ENCODE results near the gene RAB19.

RAB19 gene

DNA sequence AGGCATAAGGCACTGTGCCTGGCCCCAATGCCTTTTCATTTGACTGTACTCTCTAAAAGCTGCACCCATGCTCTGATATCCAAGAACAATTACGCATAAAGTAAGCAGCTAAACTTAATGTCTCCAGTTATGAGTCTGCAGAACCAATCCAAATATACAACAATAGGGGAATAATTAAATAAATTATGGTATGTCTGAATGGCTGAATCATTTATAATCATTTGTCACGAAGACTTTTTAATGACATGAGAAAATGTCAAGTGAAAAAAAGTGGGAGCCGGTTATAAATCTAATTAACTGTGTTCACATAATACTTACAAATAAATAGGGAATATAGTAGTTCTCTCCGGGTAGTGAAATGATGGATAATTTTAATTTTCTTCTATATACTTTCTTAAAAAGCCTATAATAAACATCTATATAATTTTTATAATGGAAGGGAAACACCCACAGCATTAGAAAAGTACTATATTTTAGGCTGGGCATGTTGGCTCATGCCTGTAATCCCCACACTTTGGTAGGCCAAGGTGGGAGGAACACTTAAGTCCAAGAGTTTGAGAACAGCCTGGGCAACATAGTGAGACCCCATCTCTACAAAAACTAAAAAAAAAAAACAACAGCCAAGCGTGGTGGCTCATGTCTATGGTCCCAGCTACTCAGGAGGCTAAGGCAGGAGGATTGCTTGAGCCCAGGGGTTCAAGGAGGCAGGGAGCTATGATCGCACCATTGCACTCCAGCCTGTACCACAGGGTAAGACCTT lies 19.7 kb upstream of the RAB19 start:
- Histone ChIP-seq H3K27ac (replicated peaks) (no peak overlapping the region), H3K4me3 (replicated peaks; ENCODE audit: insufficient read depth, low read length) (no peak overlapping the region), H3K27me3 (ENCODE audit: insufficient read depth, poor library complexity, severe bottlenecking) (peaks cover 10% of the 10 kb centered on the region)
- DNase-seq (ENCODE audit: low read depth in 1 of 2, low spot score in 1 of 2): no peak
- TF ChIP-seq GABPA (IDR thresholded peaks at IDR 0.05; ENCODE audit: low read depth): no peak
- no peak for TF ChIP-seq SPI1 (IDR thresholded peaks at IDR 0.05; ENCODE audit: borderline replicate concordance, low read depth)
- TF ChIP-seq, protein P1, sequence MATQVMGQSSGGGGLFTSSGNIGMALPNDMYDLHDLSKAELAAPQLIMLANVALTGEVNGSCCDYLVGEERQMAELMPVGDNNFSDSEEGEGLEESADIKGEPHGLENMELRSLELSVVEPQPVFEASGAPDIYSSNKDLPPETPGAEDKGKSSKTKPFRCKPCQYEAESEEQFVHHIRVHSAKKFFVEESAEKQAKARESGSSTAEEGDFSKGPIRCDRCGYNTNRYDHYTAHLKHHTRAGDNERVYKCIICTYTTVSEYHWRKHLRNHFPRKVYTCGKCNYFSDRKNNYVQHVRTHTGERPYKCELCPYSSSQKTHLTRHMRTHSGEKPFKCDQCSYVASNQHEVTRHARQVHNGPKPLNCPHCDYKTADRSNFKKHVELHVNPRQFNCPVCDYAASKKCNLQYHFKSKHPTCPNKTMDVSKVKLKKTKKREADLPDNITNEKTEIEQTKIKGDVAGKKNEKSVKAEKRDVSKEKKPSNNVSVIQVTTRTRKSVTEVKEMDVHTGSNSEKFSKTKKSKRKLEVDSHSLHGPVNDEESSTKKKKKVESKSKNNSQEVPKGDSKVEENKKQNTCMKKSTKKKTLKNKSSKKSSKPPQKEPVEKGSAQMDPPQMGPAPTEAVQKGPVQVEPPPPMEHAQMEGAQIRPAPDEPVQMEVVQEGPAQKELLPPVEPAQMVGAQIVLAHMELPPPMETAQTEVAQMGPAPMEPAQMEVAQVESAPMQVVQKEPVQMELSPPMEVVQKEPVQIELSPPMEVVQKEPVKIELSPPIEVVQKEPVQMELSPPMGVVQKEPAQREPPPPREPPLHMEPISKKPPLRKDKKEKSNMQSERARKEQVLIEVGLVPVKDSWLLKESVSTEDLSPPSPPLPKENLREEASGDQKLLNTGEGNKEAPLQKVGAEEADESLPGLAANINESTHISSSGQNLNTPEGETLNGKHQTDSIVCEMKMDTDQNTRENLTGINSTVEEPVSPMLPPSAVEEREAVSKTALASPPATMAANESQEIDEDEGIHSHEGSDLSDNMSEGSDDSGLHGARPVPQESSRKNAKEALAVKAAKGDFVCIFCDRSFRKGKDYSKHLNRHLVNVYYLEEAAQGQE (IDR thresholded peaks at IDR 0.05; ENCODE audit: insufficient replicate concordance, low read depth): no peak
- TF ChIP-seq, protein P2, sequence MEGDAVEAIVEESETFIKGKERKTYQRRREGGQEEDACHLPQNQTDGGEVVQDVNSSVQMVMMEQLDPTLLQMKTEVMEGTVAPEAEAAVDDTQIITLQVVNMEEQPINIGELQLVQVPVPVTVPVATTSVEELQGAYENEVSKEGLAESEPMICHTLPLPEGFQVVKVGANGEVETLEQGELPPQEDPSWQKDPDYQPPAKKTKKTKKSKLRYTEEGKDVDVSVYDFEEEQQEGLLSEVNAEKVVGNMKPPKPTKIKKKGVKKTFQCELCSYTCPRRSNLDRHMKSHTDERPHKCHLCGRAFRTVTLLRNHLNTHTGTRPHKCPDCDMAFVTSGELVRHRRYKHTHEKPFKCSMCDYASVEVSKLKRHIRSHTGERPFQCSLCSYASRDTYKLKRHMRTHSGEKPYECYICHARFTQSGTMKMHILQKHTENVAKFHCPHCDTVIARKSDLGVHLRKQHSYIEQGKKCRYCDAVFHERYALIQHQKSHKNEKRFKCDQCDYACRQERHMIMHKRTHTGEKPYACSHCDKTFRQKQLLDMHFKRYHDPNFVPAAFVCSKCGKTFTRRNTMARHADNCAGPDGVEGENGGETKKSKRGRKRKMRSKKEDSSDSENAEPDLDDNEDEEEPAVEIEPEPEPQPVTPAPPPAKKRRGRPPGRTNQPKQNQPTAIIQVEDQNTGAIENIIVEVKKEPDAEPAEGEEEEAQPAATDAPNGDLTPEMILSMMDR (IDR thresholded peaks at IDR 0.05; ENCODE audit: insufficient read depth, low read length): no peak
- no peak for TF ChIP-seq POLR2AphosphoS5 (IDR thresholded peaks at IDR 0.05; ENCODE audit: low read depth)

DNA sequence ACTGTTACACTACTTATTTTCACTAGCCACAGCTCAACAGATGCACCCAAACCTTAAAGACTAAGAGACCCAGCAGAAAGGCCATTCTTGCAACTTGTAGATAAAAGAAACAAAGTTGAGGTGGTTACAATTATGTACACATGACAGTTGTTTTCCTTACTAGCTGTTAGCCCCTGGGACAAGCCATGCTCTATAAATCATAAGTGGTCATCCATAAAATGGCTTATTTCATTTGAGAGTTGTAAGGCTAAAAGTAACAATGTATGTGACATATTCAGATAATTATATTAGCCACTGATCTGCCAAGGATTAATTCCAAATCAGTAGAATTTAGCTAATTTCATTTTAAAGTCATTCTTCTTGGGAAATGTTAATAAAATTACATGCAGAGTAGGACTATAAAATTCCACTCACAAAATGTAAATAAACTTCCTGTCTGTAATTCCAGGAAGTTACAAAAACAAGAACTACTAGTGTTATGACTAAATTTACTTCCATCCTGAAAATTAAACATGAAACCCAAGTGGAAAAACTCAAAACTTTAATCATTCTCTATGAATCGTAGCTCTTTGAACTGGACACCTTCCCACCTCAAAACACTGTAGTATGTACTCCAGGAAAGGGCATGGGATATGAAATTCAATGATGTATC lies 18.8 kb upstream of the RAB19 start:
- Histone ChIP-seq H3K4me3 (replicated peaks; ENCODE audit: insufficient read depth, low read length) (no peak overlapping the region), H3K27ac (replicated peaks) (no peak overlapping the region), H3K27me3 (ENCODE audit: insufficient read depth, poor library complexity, severe bottlenecking) (peaks cover 10% of the 10 kb centered on the region)
- no peak for DNase-seq (ENCODE audit: low read depth in 1 of 2, low spot score in 1 of 2)
- TF ChIP-seq SPI1 (IDR thresholded peaks at IDR 0.05; ENCODE audit: borderline replicate concordance, low read depth): no peak
- no peak for TF ChIP-seq GABPA (IDR thresholded peaks at IDR 0.05; ENCODE audit: low read depth)
- TF ChIP-seq, protein P1 (IDR thresholded peaks at IDR 0.05; ENCODE audit: insufficient replicate concordance, low read depth): no peak
- TF ChIP-seq, protein P2 (IDR thresholded peaks at IDR 0.05; ENCODE audit: insufficient read depth, low read length): no peak
- TF ChIP-seq POLR2AphosphoS5 (IDR thresholded peaks at IDR 0.05; ENCODE audit: low read depth): no peak

DNA sequence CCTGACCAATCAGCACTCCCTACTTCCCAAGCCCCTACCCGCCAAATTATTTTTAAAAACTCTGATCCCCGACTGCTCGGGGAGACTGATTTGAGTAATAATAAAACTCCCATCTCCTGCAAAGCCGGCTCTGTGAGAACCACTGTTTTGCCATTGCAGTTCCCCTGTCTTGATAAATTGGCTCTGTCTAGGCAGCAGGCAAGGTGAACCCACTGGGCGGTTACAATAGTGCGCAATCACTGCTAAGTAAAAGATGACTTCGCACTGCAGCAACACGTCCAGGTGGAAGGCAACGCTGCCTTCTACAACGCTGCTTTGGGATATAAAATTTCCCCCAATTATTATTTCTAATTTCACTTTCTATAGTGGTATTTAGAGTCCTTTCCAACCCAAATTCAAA lies 14.4 kb upstream of the RAB19 start:
- Histone ChIP-seq H3K4me3 (replicated peaks; ENCODE audit: insufficient read depth, low read length) (no peak overlapping the region), H3K27ac (replicated peaks) (no peak overlapping the region), H3K27me3 (ENCODE audit: insufficient read depth, poor library complexity, severe bottlenecking) (peaks cover 34% of the 10 kb centered on the region)
- TF ChIP-seq, protein P2 (IDR thresholded peaks at IDR 0.05; ENCODE audit: insufficient read depth, low read length): no peak
- TF ChIP-seq, protein P1 (IDR thresholded peaks at IDR 0.05; ENCODE audit: insufficient replicate concordance, low read depth): no peak
- no peak for TF ChIP-seq POLR2AphosphoS5 (IDR thresholded peaks at IDR 0.05; ENCODE audit: low read depth)
- TF ChIP-seq SPI1 (IDR thresholded peaks at IDR 0.05; ENCODE audit: borderline replicate concordance, low read depth): no peak
- TF ChIP-seq GABPA (IDR thresholded peaks at IDR 0.05; ENCODE audit: low read depth): no peak
- DNase-seq (ENCODE audit: low read depth in 1 of 2, low spot score in 1 of 2): no peak

Measured in HL-60 (cell line).